Aorta (tissue), 5 donors: ENCODE measurements around the gene UBC. TPM values are rescaled to one million over a fixed set of nuclear protein-coding genes. Genes with fewer than 3 reads are reported as not detected.
A peak's percentile ranks its signal among the peaks of the same experiment; 100 is the strongest.
"Not testable (repeated sequence)": the region's sequence is repeated elsewhere in the genome, so short reads cannot be mapped to it uniquely, and the experiment has no call there.

Experiments
- ATAC-seq: fragments of 200-7000 bp; cut with Tn5 transposase; one replicate; pipeline ENCODE4 v1.9.1; 2022; ENCODE audit warnings: moderate library complexity; ENCODE audit not compliant: low FRiP score
- DNase-seq, 2 donors: peaks; one replicate each; pipeline ENCODE4 v3.0.0-alpha.2; 2020
- H3K27ac ChIP-seq, 2 donors: one replicate each; pipeline ENCODE4 v1.5.1; 2013; ENCODE audit warnings: low read length in 2 of 2, mild to moderate bottlenecking in 2 of 2, moderate library complexity in 2 of 2, control low read depth in 1 of 2, inconsistent platforms in 1 of 2, low read depth in 1 of 2
- H3K27me3 ChIP-seq, 2 donors: one replicate each; pipeline ENCODE4 v1.6.1; 2013; ENCODE audit warnings: control low read depth in 1 of 2, low read length in 1 of 2, mild to moderate bottlenecking in 1 of 2, moderate library complexity in 1 of 2; ENCODE audit not compliant: insufficient read depth in 2 of 2, control insufficient read depth in 1 of 2
- H3K36me3 ChIP-seq, 2 donors: one replicate each; pipeline ENCODE4 v1.6.1; 2013; ENCODE audit warnings: control low read depth in 1 of 2, low read length in 1 of 2, mild to moderate bottlenecking in 1 of 2; ENCODE audit not compliant: insufficient read depth in 2 of 2, control insufficient read depth in 1 of 2
- H3K4me1 ChIP-seq, 2 donors: one replicate each; pipeline ENCODE4 v1.6.1; 2013; ENCODE audit warnings: low read length in 2 of 2, control low read depth in 1 of 2, mild to moderate bottlenecking in 1 of 2, moderate library complexity in 1 of 2; ENCODE audit not compliant: insufficient read depth in 2 of 2, control insufficient read depth in 1 of 2
- H3K4me3 ChIP-seq, 2 donors: one replicate each; pipeline ENCODE4 v1.5.1; 2013; ENCODE audit warnings: low read length in 2 of 2, control low read depth in 1 of 2, mild to moderate bottlenecking in 1 of 2
- H3K9me3 ChIP-seq: one replicate; pipeline ENCODE4 v1.6.1; 2013; ENCODE audit warnings: mild to moderate bottlenecking, low read length; ENCODE audit not compliant: control insufficient read depth
- WGBS, 2 donors: extraction: QIAGEN DNeasy Blood & Tissue Kit; methylation state at CpG; one replicate each; pipeline ENCODE4 v1.1.7; 2013; 5-methylcytosine and 5-hydroxymethylcytosine counted together
- intact Hi-C, 2 donors: fragments of 100-400 bp; cut with DNase I; formaldehyde crosslinking; loops; one replicate each; pipeline versions ENCODE4 v1.14.2 to v1.15.0; 2022
- polyA plus RNA-seq, 2 donors: library from polyadenylated mRNA; stranded (reverse); fragments of 200-250 nt; gene quantifications; one replicate each; pipeline ENCODE4 v1.2.3, GENCODE V29; 2013
- total RNA-seq, 2 donors: library from RNA; stranded (reverse); fragmentation: NEBNext Ultra II Directional; extraction: Animal tissue kit (Norgen Biotek cat#: 25700); gene quantifications; one replicate each; pipeline ENCODE4 v1.2.1, GENCODE V29; 2021
- donor health status: healthy with polysubstance abuse.
- donor health status: Bipolar disorder and iron deficiency.
- donor health status: DM: no; HTN: no; CAD: no.
- donor health status: DM: no; HTN: no; CAD: no.
- donor health status: DM: yes; HTN: yes; CAD: no.

Gene UBC
- total and polyA plus RNA-seq, 4 donors = 667 to 1,844 (median 1,253) TPM

DNA sequence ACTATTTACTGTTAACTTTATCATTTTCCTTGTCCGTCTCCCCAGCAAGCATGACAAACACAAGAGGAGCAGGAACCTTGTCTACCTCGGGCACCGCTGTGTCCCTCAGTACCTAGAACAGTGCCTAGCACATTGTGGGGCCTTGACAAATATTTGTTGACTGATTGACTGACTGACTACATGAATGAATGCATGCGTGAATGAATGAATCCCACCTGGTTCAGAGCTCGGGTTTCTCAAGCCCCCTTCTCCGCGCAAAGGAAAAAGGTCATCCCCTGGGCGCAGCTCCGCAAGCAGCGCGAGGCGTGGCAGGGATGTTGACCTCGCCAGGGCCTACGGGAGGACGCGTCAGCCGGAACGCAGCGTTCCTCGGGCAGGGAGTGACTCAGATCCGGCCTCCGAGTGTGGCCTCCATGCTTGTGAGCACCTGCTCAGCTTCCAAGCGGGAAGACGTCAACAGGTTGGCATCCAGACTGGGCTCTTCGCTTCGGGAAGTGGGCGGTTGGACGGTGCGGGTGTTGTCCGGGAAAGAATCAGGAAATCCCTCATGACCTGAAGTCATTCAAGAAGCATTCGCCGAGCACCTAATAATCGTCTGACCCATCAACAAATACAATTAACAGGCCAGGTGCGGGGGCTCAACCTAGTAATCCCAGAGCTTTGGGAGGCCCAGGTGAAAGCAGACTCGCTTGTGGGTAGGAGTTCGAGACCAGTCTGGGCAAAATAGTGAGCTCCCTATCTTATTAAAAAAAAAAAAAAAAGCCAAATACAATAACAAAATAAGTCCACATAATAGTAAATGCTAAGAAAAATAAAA is 13.9 kb upstream of the UBC start:
- DNase-seq (peak; percentile 80 to 89), ATAC-seq (peak; percentile 79)
- no peak overlapping the region for H3K4me3 ChIP-seq
- H3K9me3 ChIP-seq = no peaks in the 10 kb centered on the region
- H3K27ac ChIP-seq = peak overlapping the region in 1 of 2 donors; percentile 87
- 42 to 43% methylated on average over 36 of the region's 36 CpGs for WGBS, 2 donors
- H3K4me1 ChIP-seq = no peaks in the 10 kb centered on the region
- intact Hi-C loops = no loop called here
- no peaks in the 10 kb centered on the region for H3K36me3 ChIP-seq
- no peaks in the 10 kb centered on the region for H3K27me3 ChIP-seq

DNA sequence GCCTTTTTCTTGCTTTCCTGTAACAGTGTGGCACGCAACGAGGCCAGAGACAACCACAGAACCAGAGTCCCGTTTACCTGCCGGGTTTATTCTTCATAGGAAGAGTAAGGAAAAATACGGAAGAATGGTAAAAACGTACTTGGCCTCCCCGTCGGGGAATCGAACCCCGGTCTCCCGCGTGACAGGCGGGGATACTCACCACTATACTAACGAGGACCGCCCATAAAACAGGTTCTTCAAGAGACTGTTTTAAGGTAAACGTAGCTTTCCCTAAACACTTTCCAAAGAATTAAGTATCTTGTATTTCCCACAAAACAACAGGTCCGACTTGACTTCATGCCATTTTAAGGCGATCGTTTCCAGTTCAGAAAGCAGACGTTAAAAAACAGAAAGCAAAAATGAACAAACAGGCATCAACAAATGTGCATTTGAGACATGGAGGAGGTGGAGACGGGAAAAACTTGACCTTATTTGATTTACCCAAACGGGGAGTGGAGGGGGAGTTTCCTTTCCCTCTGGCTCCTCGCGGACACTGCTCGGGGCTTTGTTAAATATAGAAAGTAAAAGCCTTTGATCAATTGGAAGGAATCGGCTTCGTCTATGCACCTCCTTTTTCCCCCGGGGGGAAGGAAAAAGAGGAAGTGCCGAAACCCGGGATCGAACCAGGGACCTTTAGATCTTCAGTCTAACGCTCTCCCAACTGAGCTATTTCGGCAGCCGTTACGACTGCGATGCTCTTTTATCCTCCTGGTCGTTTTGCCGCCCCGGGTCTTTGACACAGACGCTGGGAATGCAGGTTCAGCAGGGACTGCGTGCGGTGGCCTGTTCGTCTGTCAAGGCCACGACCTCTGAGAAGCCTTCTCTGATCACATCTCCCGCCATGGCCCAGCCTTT is 13.0 kb upstream of the UBC start:
- intact Hi-C loops = loop anchor here (1.0 kb wide), 1 partner anchor 12 kb away; no protein-coding TSS in a partner anchor

DNA sequence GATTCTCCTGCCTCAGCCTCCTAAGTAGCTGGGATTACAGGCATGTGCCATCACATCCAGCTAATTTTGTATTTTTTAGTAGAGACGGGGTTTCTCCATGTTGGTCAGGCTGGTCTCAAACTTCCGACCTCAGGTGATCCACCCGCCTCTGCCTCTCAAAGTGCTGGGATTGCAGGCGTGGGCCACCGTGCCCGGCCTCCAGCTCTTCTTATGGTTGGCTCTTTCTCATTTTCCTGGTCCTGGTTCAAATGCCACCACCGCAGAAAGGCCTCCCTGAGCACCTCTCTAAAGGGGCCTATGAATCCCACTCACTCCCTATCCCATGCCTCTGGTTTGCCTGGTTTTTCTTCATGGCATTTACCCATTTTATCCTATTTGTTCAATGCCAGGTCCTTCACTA is 11.3 kb upstream of the UBC start:
- H3K27me3 ChIP-seq, intact Hi-C loops, H3K4me3 ChIP-seq, H3K4me1 ChIP-seq, H3K9me3 ChIP-seq, H3K36me3 ChIP-seq, ATAC-seq, H3K27ac ChIP-seq: not testable (repeated sequence)
- peak; percentile 7 to 60 for DNase-seq
- whole genome bisulfite sequencing, 2 donors = 93 to 94% methylated on average over 7 of the region's 7 CpGs

More for the DNA sequence above, 13.0 kb upstream of the UBC start:
- H3K4me1 ChIP-seq = no peaks in the 10 kb centered on the region
- peak overlapping the region; percentile 5 to 87 for H3K27ac ChIP-seq
- H3K4me3 ChIP-seq = peak overlapping the region; percentile 56 to 94
- 0 to 1% methylated on average over 45 of the region's 45 CpGs for WGBS, 2 donors
- ATAC-seq (peak; percentile 96), DNase-seq (peak; percentile 91 to 95)
- H3K9me3 ChIP-seq = no peaks in the 10 kb centered on the region
- H3K36me3 ChIP-seq = no peaks in the 10 kb centered on the region
- H3K27me3 ChIP-seq = no peaks in the 10 kb centered on the region

DNA sequence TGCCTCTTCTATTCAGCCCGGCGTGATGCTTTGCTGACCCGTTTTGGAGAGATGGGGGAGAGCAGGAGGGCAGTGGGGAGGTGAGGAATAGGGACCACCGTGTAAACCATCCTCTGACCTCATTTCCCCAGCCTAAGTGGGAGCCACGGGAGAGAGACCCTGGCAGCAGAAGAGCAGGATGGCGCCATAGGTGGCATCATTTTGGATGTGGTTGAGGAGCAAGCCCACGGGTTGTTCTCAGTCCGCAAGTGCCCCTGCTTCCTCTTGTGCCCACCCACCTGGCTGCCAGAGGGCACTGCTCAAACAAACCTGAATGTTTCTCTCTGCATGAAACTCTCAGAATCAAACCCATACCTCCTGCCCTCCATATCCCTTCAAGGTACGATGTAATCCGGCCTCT is 10.7 kb upstream of the UBC start:
- Histone ChIP-seq H3K27ac (no peak overlapping the region), H3K4me1 (no peaks in the 10 kb centered on the region), H3K27me3 (no peaks in the 10 kb centered on the region), H3K9me3 (no peaks in the 10 kb centered on the region), H3K4me3 (no peak overlapping the region), H3K36me3 (no peaks in the 10 kb centered on the region)
- DNase-seq = peak; percentile 12 to 44
- no peak for ATAC-seq
- intact Hi-C loops = no loop called here
- 85 to 87% methylated on average over 10 of the region's 10 CpGs for WGBS, 2 donors

DNA sequence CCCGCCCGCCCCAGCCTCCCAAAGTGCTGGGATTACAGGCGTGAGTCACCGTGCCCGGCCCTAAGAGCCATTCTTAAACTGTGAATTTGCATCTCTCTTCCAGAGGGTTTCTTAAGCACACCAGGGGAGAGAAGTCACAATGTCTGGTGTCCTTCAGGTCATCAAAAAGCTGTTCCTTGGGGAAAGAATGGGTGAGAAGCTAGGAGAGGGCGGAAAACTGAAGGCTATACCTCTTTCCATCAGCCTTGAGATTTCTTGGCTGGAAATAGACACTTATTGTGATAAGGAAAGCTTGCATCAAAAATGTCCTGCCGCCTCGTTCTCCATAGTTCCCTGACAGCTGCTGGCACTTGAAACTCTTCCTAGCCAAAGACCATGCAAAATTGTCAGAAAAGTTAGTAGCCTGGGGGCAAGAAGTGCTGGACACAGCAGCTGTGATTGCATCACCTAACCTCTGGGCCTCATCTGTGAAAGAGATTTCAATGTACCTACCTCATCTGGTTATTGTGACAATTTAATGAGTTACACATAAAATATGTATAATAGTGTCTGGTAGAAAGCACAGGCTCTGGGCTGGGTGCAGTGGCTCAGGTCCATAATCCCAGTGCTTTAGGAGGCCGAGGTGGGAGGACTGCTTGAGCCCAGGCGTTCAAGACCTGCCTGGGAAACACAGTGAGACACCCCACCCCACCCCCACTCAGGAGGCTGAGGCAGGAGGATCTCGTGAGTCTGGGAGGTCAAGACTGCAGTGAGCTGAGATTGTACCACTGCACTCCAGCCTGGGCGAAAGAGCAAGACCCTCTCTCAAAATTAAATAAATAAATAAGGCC is 9.7 kb upstream of the UBC start:
- ATAC-seq (no peak), DNase-seq (peak; percentile 41 to 45)
- intact Hi-C loops = no loop called here
- Histone ChIP-seq H3K9me3 (no peaks in the 10 kb centered on the region), H3K36me3 (no peaks in the 10 kb centered on the region), H3K27me3 (no peaks in the 10 kb centered on the region), H3K4me1 (no peaks in the 10 kb centered on the region), H3K27ac (no peak overlapping the region), H3K4me3 (no peak overlapping the region)
- 67 to 72% methylated on average over 12 of the region's 12 CpGs for WGBS, 2 donors

DNA sequence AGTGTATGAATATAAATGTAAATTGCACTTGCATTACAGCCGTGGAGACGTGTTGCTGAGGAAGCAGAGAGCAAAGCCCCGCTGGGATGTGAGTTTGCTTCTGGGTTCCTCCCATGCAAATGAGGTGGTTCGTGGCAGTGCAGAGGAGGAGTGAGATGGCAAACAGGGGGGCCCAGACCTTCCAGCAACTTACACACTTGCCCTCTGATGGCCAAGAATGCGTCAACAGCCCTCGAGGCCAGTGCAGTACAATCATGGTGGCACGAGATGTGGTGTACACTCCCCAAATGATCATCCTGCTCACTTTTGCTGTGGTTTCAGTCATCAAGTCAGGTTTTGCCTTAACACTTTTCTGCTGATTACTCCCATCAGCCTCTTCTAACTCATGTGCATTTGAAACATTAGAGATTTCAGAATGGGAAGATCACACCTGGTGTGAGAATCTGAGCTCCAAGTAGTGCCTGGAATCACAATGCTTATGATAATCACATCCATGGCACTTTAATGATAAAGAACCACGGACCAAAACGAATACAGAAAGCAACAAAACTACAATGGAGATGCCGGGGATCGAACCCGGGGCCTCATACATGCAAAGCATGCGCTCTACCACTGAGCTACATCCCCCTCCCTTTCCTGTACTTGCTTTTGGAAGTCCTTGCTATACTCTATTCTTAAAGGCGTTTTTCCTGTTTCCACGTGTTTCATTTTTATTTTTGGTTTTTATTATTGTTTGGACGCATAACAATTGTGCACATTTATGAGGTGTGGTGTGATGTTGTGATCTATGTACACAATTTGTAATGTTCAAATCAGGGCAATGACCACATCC is 7.0 kb upstream of the UBC start:
- Histone ChIP-seq H3K27me3 (no peaks in the 10 kb centered on the region), H3K4me3 (peak overlapping the region in 1 of 2 donors; percentile 38), H3K4me1 (peaks cover 0 to 2% of the 10 kb centered on the region in 2 donors), H3K27ac (peak overlapping the region in 1 of 2 donors; percentile 15), H3K36me3 (no peaks in the 10 kb centered on the region), H3K9me3 (no peaks in the 10 kb centered on the region)
- intact Hi-C loops = no loop called here
- ATAC-seq (no peak), DNase-seq (peak; percentile 81 to 83)
- WGBS, 2 donors = 29% methylated on average over 16 of the region's 16 CpGs

DNA sequence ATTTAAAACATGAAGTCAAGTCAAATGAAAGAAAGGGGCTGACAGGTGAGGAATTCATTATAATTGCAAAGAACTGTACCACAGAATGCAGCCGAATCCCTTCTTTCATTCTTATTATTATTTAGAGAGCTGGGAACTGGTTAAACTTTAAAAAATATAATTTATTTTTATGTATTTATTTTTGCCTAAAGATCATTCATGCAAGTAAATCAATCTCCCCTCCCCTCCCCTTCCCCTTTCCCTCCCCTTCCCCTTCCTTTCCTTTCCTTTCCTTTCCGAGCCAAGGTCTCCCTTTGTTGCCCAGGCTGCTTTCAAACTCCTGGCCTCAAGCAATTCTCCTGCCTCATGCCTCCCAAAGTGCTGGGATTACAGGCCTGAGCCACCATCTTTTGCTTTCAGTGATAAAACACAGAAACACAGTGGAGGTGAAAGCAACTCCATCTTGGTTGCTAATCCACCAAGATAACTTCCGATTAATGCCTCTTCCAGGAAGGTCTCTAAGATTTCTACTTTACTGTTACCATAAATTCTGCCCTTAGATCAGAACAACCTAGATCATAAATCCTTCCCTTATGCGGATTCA is 6.0 kb upstream of the UBC start:
- intact Hi-C loops = no loop called here
- ATAC-seq (no peak), DNase-seq (peak; percentile 3 to 38)
- no peak overlapping the region for H3K4me3 ChIP-seq
- peak overlapping the region in 1 of 2 donors; percentile 32 for H3K27ac ChIP-seq
- peaks cover 0 to 2% of the 10 kb centered on the region in 2 donors for H3K4me1 ChIP-seq
- no peaks in the 10 kb centered on the region for H3K9me3 ChIP-seq
- H3K36me3 ChIP-seq = no peaks in the 10 kb centered on the region
- no peaks in the 10 kb centered on the region for H3K27me3 ChIP-seq
- 89 to 92% methylated on average over 4 of the region's 4 CpGs for WGBS, 2 donors
